Right hindlimb (tissue), 1 donor: ENCODE data around the gene PAK1.
A peak's percentile ranks its signal among the peaks of the same experiment; 100 is the strongest.

ENCODE experiments used
- DNase-seq: peaks from one replicate; pipeline ENCODE4 v3.0.0-alpha.2; 2018

The PAK1 gene

GRCh38 chr11:77472991-77473800 lies 698 bp downstream of the PAK1 start:
- peak; percentile 62 for DNase-seq

DNA sequence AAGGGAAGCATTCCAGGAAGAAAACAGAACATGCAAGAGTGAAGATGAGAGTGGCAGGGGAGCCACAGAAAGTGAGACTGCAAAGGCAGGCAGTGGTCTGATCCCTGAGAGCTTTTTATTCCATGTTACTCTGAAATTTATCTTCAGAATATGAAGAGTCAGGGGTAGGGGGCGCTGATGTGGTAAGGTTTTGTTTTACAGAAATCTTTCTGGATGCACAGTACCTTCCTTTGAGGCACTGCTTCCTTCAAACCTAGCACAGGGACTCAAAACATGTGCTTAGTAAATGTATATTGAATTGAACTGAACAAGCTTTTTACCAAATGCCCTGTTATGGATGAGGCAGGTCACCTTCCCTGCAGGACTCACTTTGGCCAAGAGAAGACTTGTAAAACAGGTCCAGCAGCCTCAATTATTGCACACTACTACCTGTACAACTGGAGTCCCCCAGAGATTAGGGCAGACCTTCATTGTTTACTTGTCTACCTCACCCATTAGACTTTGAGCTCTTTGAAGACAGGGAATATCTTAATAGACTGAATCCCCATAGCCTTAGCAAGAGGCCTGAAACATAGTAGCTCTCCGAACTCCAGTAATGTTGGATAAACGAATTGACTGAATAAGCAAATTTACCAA lies 2.2 kb downstream of the PAK1 start:
- DNase-seq = no peak

DNA sequence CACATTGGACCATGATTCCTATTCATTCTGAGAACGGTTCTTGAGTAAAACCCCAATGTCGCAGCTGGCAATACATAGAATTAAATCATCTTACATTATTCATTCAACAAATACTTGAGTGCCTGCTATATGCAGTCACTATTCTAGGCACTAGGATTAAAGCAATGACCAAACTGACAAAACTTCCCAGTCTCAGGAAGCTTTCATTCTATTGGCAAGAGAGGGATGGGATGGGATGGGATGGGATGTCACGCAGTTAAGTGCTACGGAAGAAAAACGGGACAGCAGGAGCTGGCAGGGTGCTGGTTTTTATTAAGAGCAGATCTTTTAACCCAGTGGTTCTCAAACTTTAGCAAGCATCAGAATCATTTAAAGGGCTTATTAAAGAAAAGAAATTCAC lies 2.9 kb downstream of the PAK1 start:
- DNase-seq = no peak

- DNase-seq = no peak
Observed at GRCh38 chr11:77470504-77470903, 3.4 kb downstream of the PAK1 start.

DNA sequence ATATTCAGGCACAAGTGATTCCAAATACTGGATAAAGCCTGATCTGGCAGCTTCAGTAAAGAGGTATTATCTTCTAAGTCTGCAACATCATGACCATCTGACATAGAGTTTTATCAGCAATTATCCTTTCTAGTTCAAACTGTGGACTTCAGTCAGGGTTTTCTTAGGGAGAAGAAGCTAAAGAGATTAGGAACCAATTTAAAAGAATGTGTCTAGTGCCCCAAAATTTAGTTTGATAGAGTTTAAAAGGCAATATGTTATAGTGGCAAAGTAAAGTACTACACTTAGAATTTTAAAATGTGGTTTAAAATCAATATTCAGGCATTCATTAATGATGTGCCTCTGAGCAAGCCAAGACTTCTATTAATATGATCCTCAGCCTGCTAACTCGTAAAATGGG lies 5.4 kb downstream of the PAK1 start:
- no peak for DNase-seq

- no peak for DNase-seq
Observed at GRCh38 chr11:77467993-77468392, 5.9 kb downstream of the PAK1 start.

DNA sequence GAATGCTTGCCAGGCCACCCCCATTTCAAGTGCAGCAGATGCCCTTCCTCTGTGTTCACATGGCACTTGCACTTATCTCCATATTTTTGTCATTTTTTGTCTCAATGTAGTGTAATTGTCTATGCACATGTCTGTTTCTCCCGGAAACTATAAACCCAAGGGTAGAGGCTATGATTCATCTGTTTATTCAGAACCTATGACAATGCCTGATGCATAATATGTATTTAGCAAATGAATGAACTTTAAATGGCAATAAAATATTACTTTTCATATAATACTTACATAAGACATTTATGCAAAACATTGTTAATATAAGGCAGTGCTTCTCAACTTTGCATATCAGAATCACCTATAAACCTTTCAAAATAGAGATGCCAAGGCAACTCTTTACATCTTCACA lies 6.7 kb downstream of the PAK1 start:
- no peak for DNase-seq

DNA sequence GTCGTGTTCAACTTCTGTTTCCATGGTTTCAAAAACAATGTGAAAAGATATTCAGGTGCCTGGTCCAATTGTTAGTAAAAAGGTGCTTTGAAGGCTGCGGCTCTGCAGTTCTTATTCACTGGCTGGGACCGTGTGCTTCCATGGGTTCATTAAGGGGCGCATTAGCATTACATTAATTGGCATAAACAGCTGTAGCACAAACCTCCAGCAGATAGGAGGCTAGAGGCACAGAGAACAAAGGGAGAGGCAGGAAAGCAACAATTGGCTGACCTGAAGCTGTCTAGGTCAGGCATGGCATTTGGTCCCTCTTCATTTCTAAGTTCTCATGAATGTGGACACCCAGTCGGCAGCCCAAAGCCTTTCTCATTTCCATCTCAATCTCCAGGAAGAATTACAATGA lies 16.6 kb downstream of the PAK1 start:
- no peak for DNase-seq

GRCh38 chr11:77455740-77456139 lies 18.2 kb downstream of the PAK1 start:
- no peak for DNase-seq

- DNase-seq = no peak
Observed at GRCh38 chr11:77454867-77455655, 18.8 kb downstream of the PAK1 start.

GRCh38 chr11:77450227-77450626 lies 23.7 kb downstream of the PAK1 start:
- DNase-seq = no peak

- DNase-seq = no peak
Observed at GRCh38 chr11:77449784-77450183, 24.1 kb downstream of the PAK1 start.

GRCh38 chr11:77449060-77449521 lies 24.8 kb downstream of the PAK1 start:
- DNase-seq = no peak

- DNase-seq = no peak
Observed at GRCh38 chr11:77448269-77448668, 25.6 kb downstream of the PAK1 start.

GRCh38 chr11:77446911-77447629 lies 26.8 kb downstream of the PAK1 start:
- DNase-seq = no peak

- DNase-seq = no peak
Observed at GRCh38 chr11:77444261-77444660, 29.6 kb downstream of the PAK1 start.

DNA sequence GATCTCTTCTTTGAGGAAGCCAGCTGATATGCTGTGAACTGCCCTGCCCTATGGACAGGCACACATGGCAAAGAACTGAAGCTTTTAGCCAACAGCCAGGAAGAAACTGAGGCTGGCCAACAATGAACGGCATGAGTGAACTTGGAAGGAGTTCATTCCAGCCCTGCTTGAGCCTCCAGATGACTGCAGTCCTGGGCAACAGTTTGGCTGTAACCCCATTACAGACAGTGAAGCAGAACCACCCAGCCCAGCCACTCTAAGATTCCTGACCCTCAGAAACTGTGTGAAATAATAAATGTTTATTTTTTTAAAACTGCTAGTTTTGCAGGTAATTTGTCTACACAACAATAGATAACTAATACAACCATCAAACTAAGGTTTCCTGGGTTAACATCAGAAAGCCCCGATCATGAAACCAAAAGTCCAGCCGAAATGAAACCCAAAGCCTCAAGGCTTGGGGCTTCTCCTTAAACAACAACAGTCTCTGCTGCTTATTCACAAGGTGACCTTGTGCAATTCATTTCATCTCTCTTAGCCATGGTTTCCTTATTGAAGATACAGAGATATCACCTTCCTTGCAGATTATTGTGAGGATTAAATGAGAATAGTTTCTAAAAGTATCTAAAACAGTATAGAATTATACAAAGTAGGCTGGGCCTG lies 31.4 kb downstream of the PAK1 start:
- DNase-seq = no peak

DNA sequence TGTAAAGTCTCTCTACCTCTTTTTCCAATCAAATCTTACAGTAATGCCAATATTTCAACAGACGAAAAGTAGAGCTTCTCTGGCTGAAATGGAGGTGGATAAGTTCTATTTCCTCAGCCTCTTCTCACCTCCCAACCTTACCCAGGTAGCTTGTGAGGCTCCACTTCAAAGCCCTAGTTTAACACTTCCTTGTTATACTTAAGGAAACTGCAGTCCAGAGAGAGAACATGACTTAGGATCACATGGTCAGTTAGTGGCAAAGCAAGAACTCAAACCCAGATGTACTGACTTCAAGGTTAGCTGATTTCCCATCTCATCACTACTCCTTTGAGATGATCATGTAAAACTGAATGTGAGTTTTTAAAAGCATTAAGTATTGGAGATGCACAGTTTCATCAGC lies 32.5 kb downstream of the PAK1 start:
- DNase-seq = no peak

- DNase-seq = no peak
Observed at GRCh38 chr11:77440678-77441077, 33.2 kb downstream of the PAK1 start.

DNA sequence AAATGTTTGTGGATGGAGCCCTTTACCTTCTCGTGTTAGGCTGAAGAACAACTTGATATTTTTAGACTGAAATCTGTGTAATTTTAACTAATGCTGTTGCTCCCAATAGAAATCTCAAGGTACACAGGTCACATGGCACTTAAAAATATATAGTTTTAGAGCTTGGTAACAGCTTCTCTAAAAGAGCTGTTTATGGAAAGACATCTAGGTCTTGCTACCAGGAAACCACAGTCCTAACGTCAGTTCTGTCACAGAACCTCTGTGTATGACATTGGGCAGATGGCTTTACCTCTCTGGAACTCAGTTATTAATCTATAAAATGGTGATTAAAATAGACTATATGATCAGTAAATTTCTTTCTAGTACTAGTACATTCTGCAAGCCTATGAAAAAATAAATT lies 35.4 kb downstream of the PAK1 start:
- DNase-seq = no peak

DNA sequence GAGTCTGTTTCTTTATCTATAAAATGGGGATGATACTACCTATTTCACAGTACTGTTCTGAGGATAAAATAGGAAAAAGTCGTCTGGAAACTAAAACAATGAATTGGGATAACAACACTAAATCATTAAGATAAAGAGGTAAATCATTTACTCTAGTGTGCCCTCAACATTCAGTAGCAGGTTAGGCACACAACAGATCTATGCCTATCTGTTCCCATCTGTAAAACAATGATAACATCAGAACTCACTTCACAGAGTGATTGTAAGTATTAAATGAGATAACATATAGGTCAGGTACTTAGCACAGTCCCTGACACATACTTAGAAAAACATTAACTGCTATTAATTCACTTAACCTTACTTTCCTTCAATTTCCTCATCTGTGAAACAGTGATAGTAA lies 36.9 kb downstream of the PAK1 start:
- no peak for DNase-seq

DNA sequence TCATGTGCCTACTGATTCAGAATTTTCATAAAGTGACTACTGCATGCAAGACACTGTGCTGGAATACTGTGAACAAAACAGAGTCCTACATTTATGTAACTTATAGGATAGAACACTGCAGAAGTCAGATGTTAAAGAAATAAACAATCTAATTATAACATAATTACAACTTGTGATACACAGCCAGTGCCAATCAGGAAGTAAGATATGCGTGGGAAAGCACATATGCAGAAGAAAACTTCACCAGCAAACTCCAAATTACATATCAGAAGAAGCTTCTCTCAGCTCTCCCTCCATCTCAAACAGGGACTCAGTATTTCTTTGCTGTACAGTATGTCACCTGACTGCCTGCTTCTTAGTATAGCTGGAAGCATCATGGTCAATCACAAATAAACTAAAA lies 37.4 kb downstream of the PAK1 start:
- no peak for DNase-seq

GRCh38 chr11:77435972-77436371 lies 37.9 kb downstream of the PAK1 start:
- DNase-seq = no peak
